Hematopoietic multipotent progenitor cell treated with erythropoietin and hydrocortisone succinate and interleukin-3 and kit ligand, for 15 days (in vitro differentiated cells): ENCODE measurements around the gene TMEM255B.
"Not testable (repeated sequence)": the region's sequence is repeated elsewhere in the genome, so short reads cannot be mapped to it uniquely, and the experiment has no call there.

Experiments used
- DNase-seq: peaks from one replicate; pipeline ENCODE4 v3.0.0-alpha.2; 2015; ENCODE audit warnings: low spot score

Gene TMEM255B

GRCh38 chr13:113749507-113749906 is 9.5 kb upstream of the TMEM255B start:
- no peak for DNase-seq

DNA sequence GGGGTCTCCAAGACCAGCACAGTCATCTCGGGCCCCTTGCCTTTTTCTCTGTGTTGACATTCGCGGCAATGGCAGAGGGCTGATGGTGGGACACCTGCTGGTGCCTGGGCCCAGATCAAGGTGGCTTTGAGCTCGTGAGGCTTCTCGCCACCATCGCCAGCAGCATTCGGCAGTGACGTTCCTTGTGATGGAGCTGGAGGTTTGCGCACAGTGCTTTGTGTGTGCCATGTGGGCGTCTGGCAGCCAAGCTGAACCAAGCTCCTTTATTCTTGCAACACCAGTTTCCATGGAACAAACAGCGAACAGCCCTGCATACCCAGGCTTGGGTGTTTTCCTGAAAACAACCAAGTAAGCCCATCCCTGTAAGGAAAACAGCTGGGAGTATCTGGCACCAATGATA is 9.1 kb upstream of the TMEM255B start:
- no peak for DNase-seq

GRCh38 chr13:113750554-113751399 is 8.2 kb upstream of the TMEM255B start:
- DNase-seq, result no peak

GRCh38 chr13:113751491-113751890 is 7.5 kb upstream of the TMEM255B start:
- no peak for DNase-seq

GRCh38 chr13:113752211-113752986 is 6.6 kb upstream of the TMEM255B start:
- DNase-seq, result not testable (repeated sequence)

GRCh38 chr13:113753171-113753570 is 5.9 kb upstream of the TMEM255B start:
- DNase-seq, result no peak

- DNase-seq, result no peak
These were observed 4.8 kb upstream of the TMEM255B start for GRCh38 chr13:113754242-113754641.

DNA sequence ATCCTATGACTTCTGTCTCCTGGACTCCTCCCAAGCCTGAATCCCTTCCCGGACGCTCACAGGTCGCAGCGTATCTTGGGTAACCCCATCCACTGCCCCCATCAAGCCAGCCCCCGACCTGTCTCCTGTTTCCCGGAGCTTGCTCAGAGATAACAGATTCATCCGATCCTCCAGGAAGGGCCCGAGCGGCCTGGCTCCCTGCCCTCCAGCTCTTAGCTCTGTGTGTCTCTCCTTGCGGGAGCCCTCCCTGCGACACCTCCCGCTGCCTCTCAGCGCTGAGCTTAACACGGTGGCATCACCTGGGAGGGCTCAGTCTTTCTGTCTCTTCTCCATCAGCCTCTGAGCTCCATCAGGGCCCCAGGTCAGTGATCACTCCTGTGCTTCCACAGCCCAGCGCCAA is 4.3 kb upstream of the TMEM255B start:
- DNase-seq, result no peak

DNA sequence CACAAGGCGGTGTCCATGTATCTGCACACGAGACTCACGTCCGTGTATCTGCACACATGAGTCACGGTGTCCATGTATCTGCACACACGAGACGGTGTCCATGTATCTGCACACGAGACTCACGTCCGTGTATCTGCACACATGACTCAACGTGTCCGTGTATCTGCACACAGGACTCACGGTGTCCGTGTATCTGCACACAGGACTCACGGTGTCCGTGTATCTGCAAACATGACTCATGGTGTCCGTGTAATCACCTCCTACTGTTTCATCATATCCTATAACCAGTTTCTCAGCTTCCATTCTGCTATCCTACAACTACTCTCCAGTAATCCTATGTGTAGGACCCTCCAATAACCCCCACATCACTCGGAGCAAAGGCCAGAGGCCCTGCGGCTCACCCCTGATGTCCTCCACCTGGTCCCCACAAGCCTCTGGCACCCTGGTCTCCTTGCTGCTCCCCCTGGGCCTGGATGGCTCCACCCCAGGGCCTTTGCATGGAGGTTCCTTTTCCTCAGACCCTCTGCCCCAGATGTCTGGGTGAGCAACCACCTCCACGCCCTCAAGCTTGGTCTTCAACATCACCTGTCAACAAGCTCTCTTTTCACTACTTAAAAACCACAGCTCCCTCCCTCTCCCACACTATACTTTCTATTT is 2.5 kb upstream of the TMEM255B start:
- no peak for DNase-seq

DNA sequence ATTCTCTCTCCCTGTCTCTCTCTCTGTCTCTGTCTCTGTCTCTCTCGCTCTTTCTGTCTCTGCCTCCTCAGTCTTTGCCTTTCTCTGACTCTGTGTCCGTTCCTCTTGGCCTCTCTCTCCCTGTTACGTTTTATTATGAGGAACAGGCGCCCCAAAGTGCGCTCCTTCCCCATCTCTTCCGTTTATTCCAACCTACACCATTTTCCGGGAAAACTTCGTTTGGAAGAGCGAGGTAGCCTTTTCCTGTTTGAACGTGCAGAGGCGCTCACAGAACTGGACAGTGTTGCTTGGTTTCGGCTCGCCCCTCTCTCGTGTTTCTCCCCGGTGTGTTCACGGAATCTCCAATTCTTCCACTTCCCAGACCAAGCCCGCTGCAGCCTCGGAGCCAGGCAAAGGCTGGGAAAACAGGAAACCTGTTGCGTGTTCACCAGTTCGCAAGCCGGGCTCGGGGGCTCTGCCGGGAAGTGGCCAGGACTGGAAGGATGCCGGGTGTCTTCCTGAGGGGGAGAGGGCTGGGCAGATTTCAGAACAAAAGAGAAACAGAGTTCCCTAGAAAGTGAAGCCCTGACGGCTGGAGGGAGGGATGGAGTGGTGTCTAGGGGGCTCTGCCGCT is 605 bp downstream of the TMEM255B start:
- DNase-seq, result no peak

GRCh38 chr13:113761136-113761535 is 2.1 kb downstream of the TMEM255B start:
- DNase-seq, result no peak

DNA sequence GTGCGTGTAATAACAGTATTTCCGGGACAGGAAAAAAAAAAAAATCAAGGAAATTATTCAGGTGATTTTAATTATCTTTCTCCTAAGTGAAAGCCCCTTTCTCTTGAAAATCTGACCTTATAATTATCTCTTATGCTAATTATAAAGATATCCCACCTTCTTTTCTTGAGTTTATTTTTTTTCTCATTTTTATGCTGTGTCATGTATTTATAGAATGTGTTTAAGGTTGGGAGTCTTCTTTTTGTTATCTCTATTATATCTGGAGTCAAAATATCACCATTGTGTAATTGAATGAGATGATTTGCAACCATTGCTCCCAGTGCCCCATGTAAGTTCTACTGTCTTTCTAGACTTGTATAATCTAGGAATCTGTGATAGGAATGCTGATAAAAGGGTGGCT is 3.0 kb downstream of the TMEM255B start:
- DNase-seq, result no peak

DNA sequence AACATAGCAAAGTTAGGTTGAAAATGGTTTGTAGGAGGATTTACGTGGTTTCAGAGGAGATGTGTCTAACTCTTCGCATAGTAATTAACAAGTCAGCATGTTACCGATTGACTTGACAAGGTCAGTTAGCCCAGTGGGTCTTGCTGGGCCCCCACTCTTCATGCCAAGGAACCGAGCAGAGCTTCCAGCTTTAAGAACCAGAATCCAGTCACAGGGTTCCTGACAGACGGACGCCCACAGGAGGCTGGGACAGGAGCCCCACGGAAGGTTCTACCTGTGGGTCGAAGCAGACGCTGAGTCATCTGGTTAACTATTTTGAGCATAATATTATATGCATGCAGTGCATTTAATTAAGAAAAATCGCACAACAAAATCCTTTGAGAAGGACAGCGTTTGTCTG is 3.5 kb downstream of the TMEM255B start:
- DNase-seq, result no peak

GRCh38 chr13:113763254-113763653 is 4.2 kb downstream of the TMEM255B start:
- DNase-seq, result no peak

- no peak for DNase-seq
These were observed 5.2 kb downstream of the TMEM255B start for GRCh38 chr13:113763961-113764792.

GRCh38 chr13:113764793-113765563 is 6.0 kb downstream of the TMEM255B start:
- no peak for DNase-seq

DNA sequence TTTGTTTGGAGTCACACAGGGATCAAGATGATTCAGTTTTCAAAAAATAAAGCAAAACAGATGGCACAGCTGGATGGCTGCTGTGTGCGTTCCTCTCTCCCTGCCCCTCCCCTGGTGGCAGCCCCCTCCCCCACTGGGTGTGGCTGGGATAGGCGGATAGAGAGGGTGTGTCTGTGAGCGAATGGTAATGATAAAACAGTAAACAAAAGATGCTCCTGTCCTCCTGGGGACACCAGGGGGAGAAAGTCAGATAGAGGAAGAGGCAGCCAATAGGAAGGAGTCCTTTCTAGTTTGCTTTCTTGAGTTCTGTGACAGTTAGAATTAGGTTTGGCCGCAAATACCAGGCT is 6.5 kb downstream of the TMEM255B start:
- DNase-seq, result no peak

GRCh38 chr13:113766035-113766800 is 7.2 kb downstream of the TMEM255B start:
- DNase-seq, result no peak

- DNase-seq, result no peak
These were observed 8.3 kb downstream of the TMEM255B start for GRCh38 chr13:113767366-113767765.
